HuH-7 (cell line): ENCODE measurements around the gene IFT88.

ENCODE experiments used
- DNase-seq: peaks from one replicate; pipeline ENCODE4 v3.0.0; 2011; ENCODE audit warnings: low spot score

Gene IFT88, protein sequence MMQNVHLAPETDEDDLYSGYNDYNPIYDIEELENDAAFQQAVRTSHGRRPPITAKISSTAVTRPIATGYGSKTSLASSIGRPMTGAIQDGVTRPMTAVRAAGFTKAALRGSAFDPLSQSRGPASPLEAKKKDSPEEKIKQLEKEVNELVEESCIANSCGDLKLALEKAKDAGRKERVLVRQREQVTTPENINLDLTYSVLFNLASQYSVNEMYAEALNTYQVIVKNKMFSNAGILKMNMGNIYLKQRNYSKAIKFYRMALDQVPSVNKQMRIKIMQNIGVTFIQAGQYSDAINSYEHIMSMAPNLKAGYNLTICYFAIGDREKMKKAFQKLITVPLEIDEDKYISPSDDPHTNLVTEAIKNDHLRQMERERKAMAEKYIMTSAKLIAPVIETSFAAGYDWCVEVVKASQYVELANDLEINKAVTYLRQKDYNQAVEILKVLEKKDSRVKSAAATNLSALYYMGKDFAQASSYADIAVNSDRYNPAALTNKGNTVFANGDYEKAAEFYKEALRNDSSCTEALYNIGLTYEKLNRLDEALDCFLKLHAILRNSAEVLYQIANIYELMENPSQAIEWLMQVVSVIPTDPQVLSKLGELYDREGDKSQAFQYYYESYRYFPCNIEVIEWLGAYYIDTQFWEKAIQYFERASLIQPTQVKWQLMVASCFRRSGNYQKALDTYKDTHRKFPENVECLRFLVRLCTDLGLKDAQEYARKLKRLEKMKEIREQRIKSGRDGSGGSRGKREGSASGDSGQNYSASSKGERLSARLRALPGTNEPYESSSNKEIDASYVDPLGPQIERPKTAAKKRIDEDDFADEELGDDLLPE

DNA sequence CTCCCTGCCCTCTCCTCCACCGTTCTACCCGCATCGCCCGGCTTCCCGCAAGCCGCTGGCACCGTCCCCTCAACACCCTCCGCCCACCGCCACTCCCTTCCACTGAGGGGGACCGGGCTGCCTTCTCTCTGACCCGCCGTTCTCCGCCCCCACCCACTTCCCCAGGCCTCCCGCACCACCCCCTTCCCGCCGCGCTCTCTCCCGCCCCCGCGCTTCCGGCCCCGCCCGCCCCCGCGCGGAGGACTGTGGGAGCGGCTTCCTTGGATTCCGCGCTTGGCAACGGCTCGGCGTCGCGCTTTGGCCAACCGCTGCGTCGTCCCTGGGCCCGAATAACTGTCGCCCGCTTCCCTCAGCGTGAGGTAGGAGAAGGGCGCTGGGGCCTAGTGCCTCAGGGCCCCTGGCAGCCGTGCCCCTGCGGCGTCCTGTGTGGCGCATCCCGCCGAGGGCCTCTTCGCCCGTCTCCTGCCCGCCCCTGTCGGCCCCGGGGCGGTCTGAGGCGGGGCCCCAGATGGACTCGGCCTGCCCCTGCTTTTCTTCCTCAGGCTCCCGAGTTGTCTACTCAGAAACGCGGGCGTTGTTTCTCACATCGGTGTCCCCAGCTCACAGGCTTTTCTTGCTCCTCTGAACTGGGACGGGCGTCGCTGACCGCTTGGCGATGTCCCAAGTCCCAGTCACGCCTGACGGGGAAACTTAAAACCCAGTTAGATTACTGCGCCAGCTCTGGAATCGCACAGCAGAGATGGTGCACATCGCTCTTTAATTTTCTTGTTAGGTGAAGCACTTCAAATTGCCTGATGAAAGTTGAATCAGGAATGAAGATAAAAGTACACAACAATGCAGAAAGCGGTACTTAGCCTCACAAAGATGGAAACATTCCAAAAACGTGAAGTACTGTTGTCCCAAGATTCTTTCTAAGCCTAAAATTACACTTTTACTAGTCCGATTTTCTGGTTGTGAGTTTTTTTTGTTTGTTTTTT, at the start of gene IFT88:
IFT88 (plus strand) TSS at position 260 of the 977 bp plus-strand sequence. CDS start 7,229 bp downstream, outside the sequence.
- peak; percentile 74 for DNase-seq

DNA sequence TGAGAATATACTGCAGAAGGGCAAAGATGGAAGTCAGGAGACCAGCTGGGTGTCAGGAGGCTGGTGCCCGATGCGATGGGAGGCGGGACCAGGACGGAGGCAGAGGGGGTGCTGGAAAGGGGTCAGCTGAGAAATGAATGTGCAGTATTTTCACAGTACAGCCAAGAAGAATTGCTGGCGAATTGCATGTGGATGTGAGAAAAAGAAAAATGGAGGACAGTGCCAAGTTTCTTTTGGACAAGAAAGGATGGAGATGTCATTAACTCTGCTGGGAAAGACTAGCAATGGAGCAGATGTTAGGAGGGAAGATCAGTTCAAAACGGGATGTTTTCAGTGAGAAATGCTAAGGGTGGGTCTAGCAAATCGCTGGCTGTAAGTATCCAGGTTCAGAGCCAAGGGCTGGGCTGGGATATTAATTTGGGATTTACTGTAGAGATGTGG, 48.3 kb upstream of the IFT88 start:
- no peak for DNase-seq

DNA sequence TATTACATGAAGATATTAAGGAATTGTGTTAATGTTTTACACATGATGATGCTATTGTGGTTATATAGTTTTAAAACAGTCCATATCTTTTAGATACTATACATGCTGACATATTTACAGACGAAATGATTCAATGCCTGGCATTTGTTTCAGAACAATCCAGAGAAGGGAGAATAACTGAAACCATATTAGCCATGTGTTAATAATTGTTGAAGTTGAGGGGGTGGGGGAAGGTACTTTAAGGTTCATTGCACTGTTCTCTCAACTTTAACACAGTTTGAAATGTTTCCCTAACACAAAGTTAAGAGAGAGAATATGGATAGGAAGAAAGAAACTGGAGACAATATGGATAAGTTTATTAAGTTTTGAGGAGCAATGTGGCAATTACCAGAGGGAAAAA, 47.1 kb upstream of the IFT88 start:
- DNase-seq, result no peak

DNA sequence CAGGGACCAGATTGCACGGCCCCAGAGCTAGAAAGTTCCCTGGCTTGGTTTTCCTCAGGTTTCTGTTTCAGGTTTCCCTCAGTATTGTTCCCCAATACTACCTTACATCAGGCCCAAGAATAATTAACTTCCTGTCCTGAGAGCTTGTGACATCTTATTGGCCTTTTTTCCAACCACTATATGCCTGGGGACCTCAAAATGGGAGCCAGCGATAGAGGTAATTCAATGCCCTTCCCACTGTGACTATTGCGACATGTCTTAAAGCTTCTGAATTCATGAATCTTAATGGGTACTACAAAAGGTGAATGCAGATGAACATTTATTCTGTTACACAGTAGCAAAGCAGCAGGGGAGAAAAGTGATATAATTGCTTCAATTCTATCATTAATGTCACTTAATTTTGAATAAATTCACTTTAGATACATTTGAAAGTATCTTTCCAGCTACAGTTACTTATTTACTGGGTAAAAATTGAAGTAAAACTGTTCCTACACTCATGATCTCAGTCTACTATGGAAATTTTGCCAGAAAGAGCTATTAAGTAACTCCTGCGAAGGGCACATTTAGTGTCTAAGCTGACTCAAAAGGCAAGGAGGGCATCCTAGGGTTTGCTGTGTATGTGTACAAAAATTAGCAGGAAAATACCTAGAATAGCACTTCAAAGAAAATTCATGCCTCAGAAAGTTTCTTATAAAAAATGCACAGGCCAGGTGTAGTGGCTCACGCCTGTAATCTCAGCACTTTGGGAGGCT, 45.4 kb upstream of the IFT88 start:
- DNase-seq, result no peak

DNA sequence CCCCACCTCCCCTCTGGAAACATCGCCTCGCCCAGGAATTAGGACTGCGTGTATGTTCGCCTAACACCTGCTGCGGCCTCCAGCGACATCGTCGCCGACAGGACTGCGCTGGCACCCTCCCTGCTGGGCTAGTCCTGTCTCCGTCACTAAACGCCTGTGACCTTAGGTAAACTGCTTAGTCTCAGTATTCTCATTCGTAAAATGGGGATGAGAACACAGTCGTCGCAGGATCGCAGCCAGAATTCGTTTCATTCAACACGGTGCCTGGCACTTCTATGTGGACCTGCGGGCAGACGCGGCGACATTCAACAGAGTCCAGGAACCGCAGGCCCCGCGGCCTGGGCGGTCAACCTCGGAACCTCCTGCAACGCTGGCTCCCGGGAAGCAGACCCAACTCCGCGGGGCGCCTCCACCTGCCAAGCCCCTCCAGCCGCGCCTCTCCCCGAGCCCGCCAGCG, 41.8 kb upstream of the IFT88 start:
- DNase-seq, result no peak

DNA sequence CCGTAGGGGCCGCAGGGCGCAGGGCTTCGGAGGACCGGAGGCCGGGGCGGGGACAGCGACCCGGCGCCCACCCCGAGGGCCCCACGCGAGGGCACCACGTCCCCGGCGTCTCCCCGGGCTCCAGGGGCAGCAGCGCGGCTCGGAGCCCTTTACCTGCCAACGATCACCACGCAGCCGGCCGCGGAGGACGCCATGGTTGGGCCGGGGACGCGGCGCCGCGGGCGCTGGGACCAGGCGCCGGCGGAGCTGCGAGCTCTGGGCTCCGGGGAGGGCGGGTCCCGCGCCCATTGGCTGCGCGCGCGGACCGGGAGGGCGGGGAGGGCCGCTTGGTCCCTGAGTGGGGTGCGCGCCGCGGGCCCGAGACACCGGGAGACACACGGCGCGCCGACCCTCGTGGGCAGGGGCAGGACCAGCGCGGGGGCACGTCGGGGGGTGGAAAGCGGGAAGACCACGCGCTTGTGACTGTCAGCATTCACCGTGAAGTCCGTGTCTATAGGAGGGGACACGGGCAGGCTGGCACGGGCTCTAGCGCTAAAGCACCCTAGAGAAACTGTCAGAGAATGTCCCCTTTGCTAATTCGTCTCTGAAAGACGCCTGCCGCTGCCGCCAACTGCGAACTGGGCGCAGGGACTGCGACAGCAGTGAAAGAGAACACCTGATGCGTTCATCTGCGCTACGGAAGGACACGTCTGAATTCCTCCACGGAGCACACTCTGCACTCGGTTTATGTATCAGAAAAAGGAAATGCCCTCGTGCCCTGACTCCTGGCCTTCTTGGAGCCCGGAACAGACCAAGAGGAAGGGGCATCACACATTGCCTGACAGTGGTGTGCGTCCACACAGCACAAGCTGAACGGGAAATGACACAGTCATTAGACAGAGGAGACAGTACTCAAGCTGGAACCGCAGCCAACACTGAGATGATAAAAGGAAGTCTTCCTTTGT, 41.1 kb upstream of the IFT88 start, which contains the start of gene CRYL1:
CRYL1 (minus strand) TSS at position 257 of the 944 bp plus-strand sequence; CDS start at position 194, 63 bp downstream.
- DNase-seq, result peak; percentile 69

DNA sequence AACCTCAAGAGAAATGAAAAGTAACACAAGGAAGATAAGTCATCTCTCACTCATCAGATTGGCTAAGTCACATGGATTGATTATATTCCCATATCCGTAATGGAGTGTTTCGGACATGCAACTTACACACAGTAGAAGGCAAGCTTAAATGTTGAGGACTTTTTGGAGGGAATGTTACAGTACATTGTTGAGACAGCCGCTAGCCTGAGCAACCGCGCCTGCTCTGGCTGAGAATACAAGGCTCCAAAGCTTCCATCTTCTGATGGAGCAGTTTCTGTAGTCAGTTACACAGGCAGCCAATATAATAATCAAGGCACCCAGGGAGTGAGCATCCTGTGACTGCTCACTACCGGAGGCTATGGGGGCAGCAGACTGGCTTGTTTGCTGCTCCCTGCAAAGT, 40.3 kb upstream of the IFT88 start:
- no peak for DNase-seq

DNA sequence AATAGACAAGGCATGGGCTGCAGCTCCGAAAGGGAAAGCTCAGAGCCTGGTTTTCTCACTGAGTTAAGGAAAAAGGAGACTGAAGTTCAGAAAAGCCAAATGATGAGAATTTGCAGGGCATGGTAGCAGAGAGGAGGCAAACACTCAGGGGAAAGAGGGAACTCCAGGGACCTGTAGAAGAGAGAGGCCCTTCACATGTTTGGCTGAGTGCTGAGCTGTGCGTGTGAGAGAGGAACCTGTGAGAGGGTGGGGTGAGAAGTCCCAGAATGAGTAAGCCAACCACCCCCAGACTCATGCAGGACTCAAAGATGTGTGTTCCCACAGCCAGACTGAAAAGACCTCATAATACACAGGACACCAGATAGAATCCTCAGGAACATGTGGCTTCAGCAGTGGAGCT, 38.5 kb upstream of the IFT88 start:
- no peak for DNase-seq

DNA sequence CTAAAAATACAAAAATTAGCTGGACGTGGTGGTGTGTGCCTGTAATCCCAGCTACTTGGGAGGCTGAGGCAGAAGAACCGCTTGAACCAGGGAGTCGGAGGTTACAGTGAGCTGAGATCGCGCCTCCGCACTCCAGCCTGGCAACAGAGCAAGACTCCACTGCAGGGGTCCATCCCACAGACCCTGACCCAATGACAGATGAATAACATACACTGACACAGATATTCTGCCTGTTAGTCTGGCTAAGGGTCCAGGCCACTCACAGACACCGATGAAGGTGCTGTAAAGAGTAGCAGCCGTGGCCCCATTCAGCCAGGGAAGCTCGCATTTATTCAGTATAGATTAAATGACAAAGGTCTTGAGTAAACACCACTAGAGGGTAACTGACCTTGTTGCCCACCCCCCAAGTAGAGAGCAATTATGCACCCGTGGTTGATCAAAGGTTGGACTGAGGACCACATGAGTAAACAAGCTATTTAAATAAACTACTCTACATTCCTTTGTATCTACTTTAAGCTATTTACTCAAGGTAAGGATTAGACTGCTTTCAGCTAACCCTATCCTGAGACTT, 32.8 kb upstream of the IFT88 start:
- DNase-seq, result no peak

DNA sequence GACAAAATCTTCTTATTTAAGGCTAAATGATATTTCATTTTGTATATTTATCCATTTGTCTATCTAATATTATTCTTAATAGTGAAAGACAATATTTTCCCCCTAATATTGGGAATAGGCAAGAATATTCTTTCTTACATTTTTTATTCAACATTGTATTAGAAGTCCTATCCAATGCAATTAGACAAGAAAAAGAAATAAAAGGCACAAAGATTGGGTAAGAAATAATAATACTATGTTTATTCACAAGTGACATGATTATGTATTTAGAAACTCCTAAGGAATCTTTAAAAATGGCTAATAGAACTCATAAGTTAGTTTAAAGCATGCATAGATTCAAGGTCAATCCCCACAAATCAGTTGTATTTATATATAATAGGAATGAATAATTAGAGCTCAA, 30.0 kb upstream of the IFT88 start:
- DNase-seq, result no peak

DNA sequence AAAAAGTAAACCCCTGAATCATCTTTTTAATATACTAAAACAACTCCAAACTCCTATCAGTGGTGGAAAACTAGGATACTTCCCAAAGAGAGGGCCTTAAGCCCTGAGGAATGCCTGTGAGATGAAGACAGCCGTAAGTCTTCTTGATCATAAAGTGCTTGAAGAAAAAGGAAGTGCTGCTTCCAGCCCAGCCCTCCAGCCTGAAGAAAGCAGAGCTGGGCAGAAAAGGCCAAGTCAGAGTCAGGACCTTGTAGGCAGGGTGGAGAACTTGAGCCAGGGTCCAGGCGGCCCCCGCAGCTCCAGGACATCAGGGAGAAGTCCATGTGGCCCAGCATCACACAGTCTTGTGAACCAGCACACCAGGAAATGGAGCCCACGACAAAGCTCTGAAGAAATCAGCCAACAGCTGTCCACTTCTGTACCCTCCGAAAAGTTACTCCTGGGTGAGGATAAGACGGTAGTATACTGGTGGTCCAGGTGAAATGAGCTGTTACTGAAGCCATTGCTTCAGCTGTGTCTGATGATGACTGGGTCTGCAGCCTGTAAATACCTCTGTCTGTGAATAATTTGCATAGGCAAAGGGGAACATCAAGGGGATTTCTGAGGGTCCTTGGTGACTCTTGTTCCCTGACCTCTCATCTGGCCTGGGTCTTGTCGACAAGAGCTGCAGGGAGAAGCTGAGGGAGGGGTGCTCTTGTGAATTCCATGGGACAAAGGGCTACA, 22.6 kb upstream of the IFT88 start:
- DNase-seq, result no peak

DNA sequence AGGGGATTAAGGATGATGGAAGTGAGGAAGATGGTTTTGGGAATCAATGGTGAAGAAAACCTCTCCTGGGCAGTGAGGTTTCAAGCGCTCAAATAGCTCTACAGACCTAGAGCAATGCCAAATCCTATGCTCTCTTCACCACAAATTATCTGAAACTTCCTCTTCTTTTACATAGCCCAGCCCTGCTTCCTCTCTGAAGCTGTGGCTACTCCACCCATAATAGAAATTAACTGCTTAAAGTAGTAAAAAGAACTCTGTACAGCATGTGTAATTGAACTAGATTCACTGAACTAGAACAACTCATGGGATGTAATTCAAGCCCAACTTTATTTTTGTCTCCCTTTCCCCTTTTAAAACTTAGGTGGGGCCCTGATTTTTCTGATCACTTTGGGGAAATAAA, 20.4 kb upstream of the IFT88 start:
- DNase-seq, result no peak

DNA sequence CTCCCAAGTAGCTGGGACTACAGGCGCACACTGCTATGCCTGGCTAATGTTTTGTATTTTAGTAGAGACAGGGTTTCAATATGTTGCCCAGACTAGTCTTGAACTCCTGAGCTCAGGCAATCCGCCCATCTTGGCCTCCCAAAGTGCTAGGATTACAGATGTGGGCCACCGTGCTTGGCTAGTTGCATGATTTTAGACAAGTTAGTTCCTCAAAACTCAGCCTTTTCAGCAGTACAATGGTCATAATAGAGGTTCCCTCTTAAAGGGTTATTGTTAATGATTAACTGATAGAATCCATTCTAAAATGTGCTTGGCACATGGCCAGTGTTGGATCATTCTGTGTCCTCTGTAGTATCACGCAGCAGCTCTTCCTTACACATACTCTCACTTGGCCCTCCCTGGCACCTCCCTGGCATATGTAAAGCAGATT, 19.5 kb upstream of the IFT88 start:
- peak; percentile 30 for DNase-seq

DNA sequence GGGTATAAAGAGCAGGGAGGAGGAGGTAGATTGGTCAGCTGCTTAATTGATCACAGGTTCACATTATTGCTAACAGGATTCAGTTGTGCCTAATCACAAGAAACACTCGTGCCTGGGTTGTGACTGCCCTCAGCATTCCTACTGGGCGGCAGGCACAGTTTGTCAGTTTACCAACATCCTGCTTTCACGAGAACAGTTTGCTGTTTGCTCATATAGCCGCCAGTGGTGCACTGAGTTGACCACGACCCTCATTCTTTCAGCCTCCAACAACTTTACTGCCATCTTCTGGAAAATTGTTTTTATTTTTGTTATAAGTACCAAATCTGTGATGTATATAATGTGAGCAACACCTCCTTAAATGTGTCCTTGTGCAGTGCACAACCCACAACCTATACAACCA, 16.2 kb upstream of the IFT88 start:
- DNase-seq, result no peak

DNA sequence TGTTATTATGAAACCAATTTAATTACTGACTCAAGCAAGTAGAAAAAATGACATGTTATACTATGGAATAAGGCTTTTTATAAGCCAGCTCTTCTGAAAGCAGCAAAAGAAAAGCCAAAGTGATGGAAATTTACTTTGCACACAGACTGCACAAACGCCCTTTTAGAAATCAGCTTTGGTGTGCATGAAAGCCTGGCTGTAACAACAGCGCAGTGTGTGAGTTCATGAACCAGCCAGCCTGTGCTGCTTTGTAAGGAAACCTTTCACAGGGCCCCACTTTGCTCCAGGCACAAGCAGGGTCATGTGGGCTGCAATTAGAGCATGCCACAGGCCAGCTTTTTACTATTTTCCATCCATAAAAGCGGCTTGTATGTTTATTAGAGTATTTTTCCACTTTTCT, 13.6 kb upstream of the IFT88 start:
- DNase-seq, result peak; percentile 29

DNA sequence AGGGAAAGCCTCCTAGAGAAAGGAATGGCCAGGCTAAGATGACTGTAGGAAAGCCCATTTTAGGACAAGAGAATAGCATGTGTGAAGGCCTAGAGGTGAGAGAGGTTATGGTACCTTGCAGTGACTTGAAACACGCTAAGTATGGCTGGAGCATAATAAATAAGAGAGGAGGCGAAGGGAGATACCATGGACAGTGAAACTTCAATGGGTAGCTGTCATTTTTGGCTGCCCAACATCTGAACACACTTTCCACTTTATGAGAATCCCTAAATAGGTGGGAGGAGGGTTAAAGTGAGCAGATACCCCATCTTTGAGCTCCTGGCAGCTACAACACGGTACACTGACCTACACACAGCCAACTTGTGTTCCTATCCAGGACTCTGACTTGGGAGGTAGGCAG, 8.0 kb upstream of the IFT88 start:
- no peak for DNase-seq

DNA sequence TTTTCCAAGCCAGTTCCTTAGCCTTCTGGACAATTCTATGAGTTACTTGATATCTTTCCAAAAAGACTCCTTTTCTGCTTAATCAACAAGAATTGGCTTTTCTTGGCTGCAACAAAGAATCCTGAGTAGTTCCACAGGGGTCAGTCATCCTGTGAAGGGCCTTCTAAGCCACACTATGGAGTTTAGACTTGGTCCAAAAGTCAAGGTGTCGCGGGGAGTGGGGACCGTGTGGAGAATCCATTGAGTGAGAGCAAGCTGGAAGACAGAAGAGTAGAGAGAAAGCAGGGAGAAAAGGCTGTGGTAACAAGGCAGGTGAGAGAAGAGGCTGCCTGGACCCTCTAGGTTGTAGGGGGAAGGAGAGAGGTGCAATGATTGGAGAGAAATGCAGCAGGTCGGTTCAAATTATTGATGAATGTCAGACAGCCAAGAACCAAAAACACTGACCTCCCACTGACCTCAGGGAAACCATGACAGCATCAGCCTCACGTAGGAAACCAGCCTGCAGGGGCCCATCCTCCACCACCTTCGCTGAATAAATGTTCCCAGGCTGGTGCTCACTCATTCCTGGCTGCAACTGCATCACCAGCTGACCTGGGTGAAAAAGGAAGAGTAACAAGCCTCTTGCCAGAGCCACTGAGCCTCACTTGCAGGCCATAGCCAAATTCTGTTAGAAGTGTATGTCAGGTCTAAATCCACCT, 7.1 kb upstream of the IFT88 start:
- DNase-seq, result no peak

DNA sequence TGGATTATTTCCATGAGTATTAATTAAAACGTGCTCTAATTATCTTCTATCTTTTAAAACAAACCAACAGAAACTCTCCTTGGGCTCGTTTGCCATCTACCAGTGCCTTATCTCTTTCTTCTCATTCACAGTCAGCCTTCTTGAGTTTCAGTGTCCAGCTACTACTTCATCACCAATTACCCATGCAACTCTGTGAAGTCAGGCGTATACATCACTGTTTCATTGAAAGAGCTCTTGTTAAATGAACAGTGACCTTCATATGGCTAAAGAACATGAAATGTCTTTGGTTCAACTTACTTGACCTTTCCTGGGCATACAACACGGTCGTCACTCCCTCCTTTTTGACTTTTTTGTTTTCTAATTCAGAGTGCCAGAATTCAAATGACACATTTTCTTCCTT, 5.2 kb upstream of the IFT88 start:
- DNase-seq, result no peak
